Activated T-cell treated with anti-CD3 and anti-CD28 coated beads, Interleukin-2, amount 50 U/mL, for 4 hours (primary cell): ENCODE measurements around the gene CXADR. TPM values are rescaled to one million over a fixed set of nuclear protein-coding genes. Genes with fewer than 3 reads are reported as not detected.

ENCODE experiments used
- ATAC-seq, 2 donors: fragments of 200-7000 bp; cut with Tn5 transposase; one replicate each; pipeline ENCODE4 v1.10.0; 2021
- DNase-seq: peaks from one replicate; pipeline ENCODE4 v3.0.0-alpha.2; 2020
- H3K27me3 Mint-ChIP-seq: one replicate; pipeline ENCODE4 v1.8.0; 2021; ENCODE audit warnings: low read depth, mixed read lengths
- H3K36me3 Mint-ChIP-seq: one replicate; pipeline ENCODE4 v1.8.0; 2022; ENCODE audit warnings: mixed read lengths; ENCODE audit not compliant: insufficient read depth
- H3K4me1 Mint-ChIP-seq: one replicate; pipeline ENCODE4 v1.8.0; 2021; ENCODE audit warnings: low read depth, mixed read lengths
- H3K4me3 Mint-ChIP-seq: one replicate; pipeline ENCODE4 v1.8.0; 2021; ENCODE audit warnings: mild to moderate bottlenecking, moderate library complexity, mixed read lengths
- H3K9me3 Mint-ChIP-seq: one replicate; pipeline ENCODE4 v1.8.0; 2021; ENCODE audit warnings: mixed read lengths
- total RNA-seq, 3 donors: library from RNA; stranded (reverse); gene quantifications; one replicate each; pipeline ENCODE4 v1.2.1, GENCODE V29; 2021

Gene CXADR
- total RNA-seq, 3 donors from 2014 or later: 0.30 to 0.66 (median 0.63) TPM

GRCh38 chr21:17613242-17613676, 100.4 kb downstream of the CXADR start:
- peaks cover 24% of the 10 kb centered on the region for H3K4me1 Mint-ChIP-seq
- H3K36me3 Mint-ChIP-seq: peaks cover 4% of the 10 kb centered on the region
- peak overlapping the region; percentile 75 for H3K4me3 Mint-ChIP-seq
- no peaks in the 10 kb centered on the region for H3K27me3 Mint-ChIP-seq
- ATAC-seq (no peak), DNase-seq (no peak)
- H3K9me3 Mint-ChIP-seq: no peaks in the 10 kb centered on the region

GRCh38 chr21:17616831-17617230, 104.0 kb downstream of the CXADR start:
- H3K36me3 Mint-ChIP-seq: no peaks in the 10 kb centered on the region
- no peak overlapping the region for H3K4me3 Mint-ChIP-seq

GRCh38 chr21:17622018-17622417, 109.2 kb downstream of the CXADR start:
- no peak for DNase-seq
- peaks cover 18% of the 10 kb centered on the region for H3K27me3 Mint-ChIP-seq

More at GRCh38 chr21:17616831-17617230, 104.0 kb downstream of the CXADR start:
- H3K27me3 Mint-ChIP-seq: no peaks in the 10 kb centered on the region
- DNase-seq: no peak
- no peaks in the 10 kb centered on the region for H3K9me3 Mint-ChIP-seq
- peaks cover 4% of the 10 kb centered on the region for H3K4me1 Mint-ChIP-seq
- no peak for ATAC-seq

GRCh38 chr21:17631195-17631594, 118.4 kb downstream of the CXADR start:
- ATAC-seq (no peak), DNase-seq (no peak)
- Mint-ChIP-seq H3K4me3 (no peak overlapping the region), H3K27me3 (peaks cover 6% of the 10 kb centered on the region), H3K4me1 (no peaks in the 10 kb centered on the region), H3K9me3 (no peaks in the 10 kb centered on the region), H3K36me3 (no peaks in the 10 kb centered on the region)

More at GRCh38 chr21:17622018-17622417, 109.2 kb downstream of the CXADR start:
- no peaks in the 10 kb centered on the region for H3K4me1 Mint-ChIP-seq
- ATAC-seq: no peak
- H3K36me3 Mint-ChIP-seq: no peaks in the 10 kb centered on the region
- H3K9me3 Mint-ChIP-seq: no peaks in the 10 kb centered on the region
- no peak overlapping the region for H3K4me3 Mint-ChIP-seq

- no peaks in the 10 kb centered on the region for H3K36me3 Mint-ChIP-seq
Measured at GRCh38 chr21:17636711-17637110, 123.9 kb downstream of the CXADR start.

GRCh38 chr21:17640821-17641220, 128.0 kb downstream of the CXADR start:
- Mint-ChIP-seq H3K27me3 (peaks cover 2% of the 10 kb centered on the region), H3K4me3 (no peak overlapping the region), H3K4me1 (peaks cover 7% of the 10 kb centered on the region), H3K9me3 (peaks cover 7% of the 10 kb centered on the region), H3K36me3 (no peaks in the 10 kb centered on the region)
- DNase-seq (no peak), ATAC-seq (no peak)

More at GRCh38 chr21:17636711-17637110, 123.9 kb downstream of the CXADR start:
- Mint-ChIP-seq H3K9me3 (peaks cover 7% of the 10 kb centered on the region), H3K4me1 (no peaks in the 10 kb centered on the region), H3K27me3 (peaks cover 2% of the 10 kb centered on the region), H3K4me3 (no peak overlapping the region)
- DNase-seq (no peak), ATAC-seq (no peak)

Other genes starting within 250 kb of the CXADR start
- 10 to 100 TPM; 32.8 to 38.8 (median 33.0) TPM for gene BTG3, start 99.9 kb downstream of the CXADR start, total RNA-seq